H1 (cell line): ENCODE data around the gene SPDYC. TPM values are rescaled to one million over a fixed set of nuclear protein-coding genes. Genes with fewer than 3 reads are reported as not detected.

Experiments
- BACH1 ChIP-seq: IDR thresholded peaks from 2 replicates; pipeline ENCODE4 v1.6.1; 2012; ENCODE audit warnings: low read length, improper control_type of control experiment
- BRCA1 ChIP-seq: IDR thresholded peaks from 2 replicates; pipeline ENCODE4 v1.6.1; 2012; ENCODE audit warnings: low read depth, low read length, improper control_type of control experiment
- CBX8 ChIP-seq: fragments of 300-800, 300-1000 bp; sonication (generic); IDR thresholded peaks from 2 replicates; pipeline ENCODE4 v1.7.1; 2016; ENCODE audit warnings: low read depth, low read length, borderline replicate concordance
- CHD1 ChIP-seq: IDR thresholded peaks from 2 replicates; pipeline ENCODE4 v1.6.1; 2012; ENCODE audit warnings: low read depth, low read length, improper control_type of control experiment
- CREB1 ChIP-seq: IDR thresholded peaks from 2 replicates; pipeline ENCODE4 v1.6.1; 2012; ENCODE audit warnings: inconsistent platforms
- EZH2 ChIP-seq: fragments of 200-600 bp; sonication (generic); IDR thresholded peaks from 2 replicates; pipeline ENCODE4 v1.7.1; 2012; ENCODE audit warnings: low read depth, mild to moderate bottlenecking, moderate library complexity, low read length, inconsistent platforms; ENCODE audit not compliant: severe bottlenecking
- HDAC2 ChIP-seq, 2 experiments: fragments of 300-600 bp in 1 of 2; sonication (generic) in 1 of 2; IDR thresholded peaks; 2 replicates each; pipeline ENCODE4 v1.6.1; 2011 to 2012; ENCODE audit warnings: low read depth in 2 of 2, low read length in 2 of 2, mild to moderate bottlenecking in 2 of 2, moderate library complexity in 2 of 2, borderline replicate concordance in 1 of 2, inconsistent platforms in 1 of 2
- KDM5A ChIP-seq: fragments of 200-600 bp; IDR thresholded peaks from 2 replicates; pipeline ENCODE4 v1.7.1; 2012; ENCODE audit warnings: mild to moderate bottlenecking, low read length, inconsistent platforms, mixed read lengths
- NRF1 ChIP-seq: IDR thresholded peaks from 2 replicates; pipeline ENCODE4 v1.6.1; 2011; ENCODE audit warnings: mild to moderate bottlenecking, low read depth, low read length, improper control_type of control experiment
- SUZ12 ChIP-seq: fragments of 200-600 bp; sonication (generic); IDR thresholded peaks from 2 replicates; pipeline ENCODE4 v1.6.1; 2012; ENCODE audit warnings: mild to moderate bottlenecking, inconsistent platforms, low read length, moderate library complexity, mixed read lengths
- polyA plus RNA-seq, 7 experiments: library from polyadenylated mRNA; depleted of rRNA in 3 of 7; stranded (reverse) in 5 of 7; unstranded in 2 of 7; fragments of >200 nt in 5 of 7; fragments of 200-250 nt in 2 of 7; gene quantifications; 1 replicate in 5 of 7; 2 replicates in 1 of 7; 4 replicates in 1 of 7; pipeline versions ENCODE4 v1.2.1 to v1.2.3, GENCODE V29; 2011 to 2013; ENCODE audit warnings: missing spikeins in 2 of 7, mixed read lengths in 2 of 7
- total RNA-seq: library from RNA; stranded (reverse); fragmentation: NEBNext Ultra II Directional; extraction: Animal tissue kit (Norgen Biotek cat#: 25700); gene quantifications from 2 replicates; pipeline ENCODE4 v1.2.1, GENCODE V29; 2021
- TF ChIP-seq, protein P1 (sequence below), 3 experiments: IDR thresholded peaks; 1 replicate in 2 of 3; 2 replicates in 1 of 3; pipeline versions ENCODE4 v1.5.1 to v1.6.1; 2011; ENCODE audit warnings: low read length in 3 of 3, mild to moderate bottlenecking in 3 of 3, inconsistent platforms in 2 of 3, low read depth in 1 of 3, moderate library complexity in 1 of 3; ENCODE audit not compliant: insufficient read depth in 1 of 3; ENCODE audit errors: control extremely low read depth in 1 of 3

Gene SPDYC
- total and polyA plus RNA-seq, 2 of the 8 experiments (the other 6 are each of a cell fraction or from before 2014, with no cell fraction given): 0.15 TPM; not detected in 1

- no peak for TF ChIP-seq BACH1
- no peak for TF ChIP-seq BRCA1
- 0 out of 4 replicates have a peak, but pooled peaks of 1 of the 2 experiments have one; percentile 13 for TF ChIP-seq HDAC2 (IDR thresholded peaks at IDR 0.05; ENCODE audit: borderline replicate concordance in 1 of 2, low read depth in 2 of 2, low read length in 2 of 2)
- TF ChIP-seq SUZ12: no peak
- no peak for TF ChIP-seq KDM5A
- no peak for TF ChIP-seq CBX8
- no peak for TF ChIP-seq CHD1
- peak; percentile 26; the same call in 1 of the 2 replicates for TF ChIP-seq CREB1
- TF ChIP-seq, protein P1, sequence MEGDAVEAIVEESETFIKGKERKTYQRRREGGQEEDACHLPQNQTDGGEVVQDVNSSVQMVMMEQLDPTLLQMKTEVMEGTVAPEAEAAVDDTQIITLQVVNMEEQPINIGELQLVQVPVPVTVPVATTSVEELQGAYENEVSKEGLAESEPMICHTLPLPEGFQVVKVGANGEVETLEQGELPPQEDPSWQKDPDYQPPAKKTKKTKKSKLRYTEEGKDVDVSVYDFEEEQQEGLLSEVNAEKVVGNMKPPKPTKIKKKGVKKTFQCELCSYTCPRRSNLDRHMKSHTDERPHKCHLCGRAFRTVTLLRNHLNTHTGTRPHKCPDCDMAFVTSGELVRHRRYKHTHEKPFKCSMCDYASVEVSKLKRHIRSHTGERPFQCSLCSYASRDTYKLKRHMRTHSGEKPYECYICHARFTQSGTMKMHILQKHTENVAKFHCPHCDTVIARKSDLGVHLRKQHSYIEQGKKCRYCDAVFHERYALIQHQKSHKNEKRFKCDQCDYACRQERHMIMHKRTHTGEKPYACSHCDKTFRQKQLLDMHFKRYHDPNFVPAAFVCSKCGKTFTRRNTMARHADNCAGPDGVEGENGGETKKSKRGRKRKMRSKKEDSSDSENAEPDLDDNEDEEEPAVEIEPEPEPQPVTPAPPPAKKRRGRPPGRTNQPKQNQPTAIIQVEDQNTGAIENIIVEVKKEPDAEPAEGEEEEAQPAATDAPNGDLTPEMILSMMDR (IDR thresholded peaks at IDR 0.05; ENCODE audit: control extremely low read depth in 1 of 3, insufficient read depth in 1 of 3, low read depth in 1 of 3, low read length in 3 of 3): no peak
- TF ChIP-seq NRF1: no peak
- no peak for TF ChIP-seq EZH2
These were observed 43.5 kb downstream of the SPDYC start (continued) for GRCh38 chr11:65213322-65214211.
